GM19395 (cell line): ENCODE measurements around the gene IFNAR1.
"Not testable (repeated sequence)": the region's sequence is repeated elsewhere in the genome, so short reads cannot be mapped to it uniquely, and the experiment has no call there.

Experiments used
- ATAC-seq: cut with Tn5 transposase; IDR thresholded peaks from one replicate; pipeline ENCODE4 v1.9.1; 2021; ENCODE audit warnings: mild to moderate bottlenecking, moderate library complexity; ENCODE audit not compliant: unreplicated experiment

IFNAR1 gene

GRCh38 chr21:33374450-33375096, 49.8 kb downstream of the IFNAR1 start:
- no peak for ATAC-seq

- ATAC-seq: no peak
Observed at GRCh38 chr21:33375101-33375644, 50.4 kb downstream of the IFNAR1 start.

GRCh38 chr21:33377221-33377920, 52.6 kb downstream of the IFNAR1 start:
- no peak for ATAC-seq

GRCh38 chr21:33378081-33378480, 53.3 kb downstream of the IFNAR1 start:
- no peak for ATAC-seq

- not testable (repeated sequence) for ATAC-seq
Observed at GRCh38 chr21:33379934-33380333, 55.2 kb downstream of the IFNAR1 start.

GRCh38 chr21:33380483-33380998, 55.8 kb downstream of the IFNAR1 start:
- ATAC-seq: peak; percentile 43

- ATAC-seq: not testable (repeated sequence)
Observed at GRCh38 chr21:33381381-33381780, 56.6 kb downstream of the IFNAR1 start.

GRCh38 chr21:33383056-33383888, 58.5 kb downstream of the IFNAR1 start:
- peak; percentile 77 for ATAC-seq

- ATAC-seq: no peak
Observed at GRCh38 chr21:33384841-33385331, 60.1 kb downstream of the IFNAR1 start.

GRCh38 chr21:33386222-33386784, 61.5 kb downstream of the IFNAR1 start:
- no peak for ATAC-seq

GRCh38 chr21:33387294-33387693, 62.5 kb downstream of the IFNAR1 start:
- no peak for ATAC-seq

- no peak for ATAC-seq
Observed at GRCh38 chr21:33388188-33388587, 63.4 kb downstream of the IFNAR1 start.

GRCh38 chr21:33390479-33390878, 65.7 kb downstream of the IFNAR1 start:
- no peak for ATAC-seq

GRCh38 chr21:33391656-33392055, 66.9 kb downstream of the IFNAR1 start:
- no peak for ATAC-seq

GRCh38 chr21:33392284-33392985, 67.7 kb downstream of the IFNAR1 start:
- no peak for ATAC-seq

GRCh38 chr21:33393348-33393747, 68.6 kb downstream of the IFNAR1 start:
- ATAC-seq: no peak

- no peak for ATAC-seq
Observed at GRCh38 chr21:33394260-33394659, 69.5 kb downstream of the IFNAR1 start.

- no peak for ATAC-seq
Observed at GRCh38 chr21:33395891-33396331, 71.1 kb downstream of the IFNAR1 start.

GRCh38 chr21:33396436-33396835, 71.7 kb downstream of the IFNAR1 start:
- ATAC-seq: no peak

GRCh38 chr21:33396951-33397350, 72.2 kb downstream of the IFNAR1 start:
- no peak for ATAC-seq
